ENCODE data around the gene XIRP1.

XIRP1 gene

DNA sequence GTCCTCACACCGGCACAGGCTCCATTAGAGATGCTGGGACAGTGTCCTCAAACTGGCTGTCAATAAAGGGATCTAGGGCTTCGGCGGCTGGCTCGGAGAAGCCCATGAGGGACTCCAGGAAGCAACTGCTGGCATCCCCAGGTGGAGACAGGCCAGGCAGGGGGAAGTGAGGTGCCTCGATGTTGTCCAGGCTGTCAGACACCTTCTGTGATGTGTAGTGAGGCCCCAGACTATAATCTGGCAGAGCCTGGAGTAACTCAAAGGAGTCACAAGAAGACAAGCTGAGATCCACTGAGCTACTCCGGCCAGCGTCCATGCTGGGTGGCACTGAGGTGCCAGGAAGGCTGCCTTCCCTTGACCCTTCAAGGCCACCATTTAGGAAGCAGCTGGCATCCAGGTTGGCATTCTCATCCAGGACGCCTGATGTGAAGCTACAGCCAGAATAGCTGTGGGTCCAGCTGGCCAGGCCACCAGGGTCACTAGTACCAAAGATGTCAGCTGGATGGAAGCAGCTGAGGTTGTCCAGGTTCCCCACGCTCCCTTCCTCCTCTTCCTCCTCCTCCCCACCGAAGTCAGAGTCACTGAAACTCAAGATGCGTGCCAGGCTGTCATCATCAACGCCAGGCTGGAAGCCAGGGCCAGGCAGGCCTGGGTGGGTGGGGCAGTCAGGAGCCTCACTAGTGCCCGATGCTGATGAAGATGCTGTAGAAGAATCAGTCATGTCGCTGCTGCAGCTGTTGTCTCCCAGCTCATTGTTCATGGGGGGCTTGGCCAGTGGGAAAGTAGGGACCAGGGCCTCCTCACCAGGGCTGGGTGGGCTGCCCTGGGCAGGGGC lies 49.1 kb downstream of the XIRP1 start:
- Histone ChIP-seq H4K20me1 (ENCODE audit: insufficient read depth, low read length, poor library complexity, severe bottlenecking) (no peaks in the 10 kb centered on the region), H3K79me2 (ENCODE audit: insufficient read depth, low read length) (peaks cover 20% of the 10 kb centered on the region; the same call in 1 of the 2 replicates), H3K4me2 (ENCODE audit: low read depth, low read length, poor library complexity, severe bottlenecking) (no peak overlapping the region), H3K4me3 (ENCODE audit: low read length, poor library complexity, severe bottlenecking) (no peak overlapping the region), H3K36me3 (ENCODE audit: insufficient read depth, low read length) (peaks cover 55% of the 10 kb centered on the region; the same call in 1 of the 2 replicates), H3F3A (ENCODE audit: low read depth) (no peaks in the 10 kb centered on the region), H3K9me3 (ENCODE audit: insufficient read depth, low read depth, low read length) (no peaks in the 10 kb centered on the region), H2AFZ (ENCODE audit: low read length) (no peak overlapping the region), H3K4me1 (ENCODE audit: insufficient read depth, low read length, poor library complexity, severe bottlenecking) (peaks cover 45% of the 10 kb centered on the region), H3K9me2 (replicated peaks; ENCODE audit: low read depth, low read length) (no peaks in the 10 kb centered on the region), H3K9ac (ENCODE audit: low read depth, low read length, poor library complexity, severe bottlenecking) (no peak overlapping the region), H3K27me3 (ENCODE audit: insufficient read depth, low read length, poor library complexity, severe bottlenecking) (no peaks in the 10 kb centered on the region)
- TF ChIP-seq, protein P1, sequence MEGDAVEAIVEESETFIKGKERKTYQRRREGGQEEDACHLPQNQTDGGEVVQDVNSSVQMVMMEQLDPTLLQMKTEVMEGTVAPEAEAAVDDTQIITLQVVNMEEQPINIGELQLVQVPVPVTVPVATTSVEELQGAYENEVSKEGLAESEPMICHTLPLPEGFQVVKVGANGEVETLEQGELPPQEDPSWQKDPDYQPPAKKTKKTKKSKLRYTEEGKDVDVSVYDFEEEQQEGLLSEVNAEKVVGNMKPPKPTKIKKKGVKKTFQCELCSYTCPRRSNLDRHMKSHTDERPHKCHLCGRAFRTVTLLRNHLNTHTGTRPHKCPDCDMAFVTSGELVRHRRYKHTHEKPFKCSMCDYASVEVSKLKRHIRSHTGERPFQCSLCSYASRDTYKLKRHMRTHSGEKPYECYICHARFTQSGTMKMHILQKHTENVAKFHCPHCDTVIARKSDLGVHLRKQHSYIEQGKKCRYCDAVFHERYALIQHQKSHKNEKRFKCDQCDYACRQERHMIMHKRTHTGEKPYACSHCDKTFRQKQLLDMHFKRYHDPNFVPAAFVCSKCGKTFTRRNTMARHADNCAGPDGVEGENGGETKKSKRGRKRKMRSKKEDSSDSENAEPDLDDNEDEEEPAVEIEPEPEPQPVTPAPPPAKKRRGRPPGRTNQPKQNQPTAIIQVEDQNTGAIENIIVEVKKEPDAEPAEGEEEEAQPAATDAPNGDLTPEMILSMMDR (conservative IDR thresholded peaks at IDR 0.05; ENCODE audit: low read length): no peak
- no peak for TF ChIP-seq EZH2phosphoT487 (IDR thresholded peaks at IDR 0.05; ENCODE audit: borderline replicate concordance)

DNA sequence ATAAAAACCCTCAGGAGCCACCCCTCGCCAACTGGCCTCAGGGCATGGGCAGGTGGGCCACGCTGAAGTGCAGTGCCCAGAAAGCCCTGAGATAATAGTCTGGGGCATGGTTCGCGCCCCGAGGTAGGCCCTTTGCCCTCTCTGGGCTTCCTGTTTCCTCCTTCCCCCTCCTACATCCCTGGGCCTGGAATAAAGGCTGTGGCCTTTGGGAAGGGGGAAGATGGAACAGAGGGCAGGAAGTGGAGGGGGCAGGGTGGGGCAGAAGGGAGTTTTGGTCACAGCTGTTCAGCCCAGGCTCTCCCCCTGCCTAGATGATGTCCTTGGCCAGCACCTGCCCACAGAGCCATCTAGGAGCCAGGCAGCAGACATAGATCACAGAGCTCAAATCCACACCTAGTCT lies 50.3 kb downstream of the XIRP1 start:
- peaks cover 34% of the 10 kb centered on the region for H3K4me1 ChIP-seq (ENCODE audit: insufficient read depth, low read length, poor library complexity, severe bottlenecking)
- H3K9ac ChIP-seq (ENCODE audit: low read depth, low read length, poor library complexity, severe bottlenecking): no peak overlapping the region
- peaks cover 14% of the 10 kb centered on the region; the same call in 1 of the 2 replicates for H3K79me2 ChIP-seq (ENCODE audit: insufficient read depth, low read length)
- no peaks in the 10 kb centered on the region for H4K20me1 ChIP-seq (ENCODE audit: insufficient read depth, low read length, poor library complexity, severe bottlenecking)
- no peak overlapping the region for H3K4me2 ChIP-seq (ENCODE audit: low read depth, low read length, poor library complexity, severe bottlenecking)
- no peaks in the 10 kb centered on the region for H3K27me3 ChIP-seq (ENCODE audit: insufficient read depth, low read length, poor library complexity, severe bottlenecking)
- TF ChIP-seq, protein P1 (conservative IDR thresholded peaks at IDR 0.05; ENCODE audit: low read length): no peak
- TF ChIP-seq EZH2phosphoT487 (IDR thresholded peaks at IDR 0.05; ENCODE audit: borderline replicate concordance): no peak
- H3K4me3 ChIP-seq (ENCODE audit: low read length, poor library complexity, severe bottlenecking): no peak overlapping the region
- no peaks in the 10 kb centered on the region for H3F3A ChIP-seq (ENCODE audit: low read depth)
- no peaks in the 10 kb centered on the region for H3K9me3 ChIP-seq (ENCODE audit: insufficient read depth, low read depth, low read length)
- peaks cover 55% of the 10 kb centered on the region; the same call in 1 of the 2 replicates for H3K36me3 ChIP-seq (ENCODE audit: insufficient read depth, low read length)
- no peaks in the 10 kb centered on the region for H3K9me2 ChIP-seq (replicated peaks; ENCODE audit: low read depth, low read length)
- H2AFZ ChIP-seq (ENCODE audit: low read length): no peak overlapping the region

GRCh38 chr3:39141171-39141995 lies 51.0 kb downstream of the XIRP1 start:
- no peak for TF ChIP-seq EZH2phosphoT487 (IDR thresholded peaks at IDR 0.05; ENCODE audit: borderline replicate concordance)
- TF ChIP-seq, protein P1 (conservative IDR thresholded peaks at IDR 0.05; ENCODE audit: low read length): no peak
- Histone ChIP-seq H3K27me3 (ENCODE audit: insufficient read depth, low read length, poor library complexity, severe bottlenecking) (no peaks in the 10 kb centered on the region), H3K9me2 (replicated peaks; ENCODE audit: low read depth, low read length) (no peaks in the 10 kb centered on the region), H3K36me3 (ENCODE audit: insufficient read depth, low read length) (peaks cover 55% of the 10 kb centered on the region; the same call in 1 of the 2 replicates), H2AFZ (ENCODE audit: low read length) (no peak overlapping the region), H3K4me1 (ENCODE audit: insufficient read depth, low read length, poor library complexity, severe bottlenecking) (peaks cover 27% of the 10 kb centered on the region), H3K9me3 (ENCODE audit: insufficient read depth, low read depth, low read length) (no peaks in the 10 kb centered on the region), H3K4me3 (ENCODE audit: low read length, poor library complexity, severe bottlenecking) (no peak overlapping the region), H3F3A (ENCODE audit: low read depth) (no peaks in the 10 kb centered on the region), H3K79me2 (ENCODE audit: insufficient read depth, low read length) (peaks cover 7% of the 10 kb centered on the region; the same call in 1 of the 2 replicates), H3K9ac (ENCODE audit: low read depth, low read length, poor library complexity, severe bottlenecking) (no peak overlapping the region), H3K4me2 (ENCODE audit: low read depth, low read length, poor library complexity, severe bottlenecking) (no peak overlapping the region), H4K20me1 (ENCODE audit: insufficient read depth, low read length, poor library complexity, severe bottlenecking) (no peaks in the 10 kb centered on the region)

Data from Loucy (cell line).